Neural cell (in vitro differentiated cells): ENCODE results near the gene DUSP18.

Source experiments
- EP300 ChIP-seq: fragments of 450-650 bp; conservative IDR thresholded peaks from 2 replicates; pipeline ENCODE4 v1.6.1; 2014; ENCODE audit warnings: antibody characterized with exemption, mild to moderate bottlenecking, moderate library complexity; ENCODE audit not compliant: poor library complexity, severe bottlenecking
- EZH2 ChIP-seq: fragments of 200-600, 300-800 bp; shearing (Covaris generic), sonication (generic); IDR thresholded peaks from 2 replicates; pipeline ENCODE4 v1.6.1; 2014; ENCODE audit warnings: antibody characterized with exemption, low read length, borderline replicate concordance, mild to moderate bottlenecking; ENCODE audit not compliant: insufficient read depth, poor library complexity, severe bottlenecking
- MXI1 ChIP-seq: fragments of 450-650 bp; conservative IDR thresholded peaks from 2 replicates; pipeline ENCODE4 v1.6.1; 2014; ENCODE audit warnings: antibody characterized with exemption, mild to moderate bottlenecking; ENCODE audit not compliant: poor library complexity, severe bottlenecking
- POLR2AphosphoS5 ChIP-seq: IDR thresholded peaks from 2 replicates; pipeline ENCODE4 v1.6.1; 2012
- RAD21 ChIP-seq: fragments of 450-650 bp; conservative IDR thresholded peaks from 2 replicates; pipeline ENCODE4 v1.6.1; 2014; ENCODE audit warnings: antibody characterized with exemption, mild to moderate bottlenecking, moderate library complexity
- REST ChIP-seq: IDR thresholded peaks from 2 replicates; pipeline ENCODE4 v1.6.1; 2012; ENCODE audit warnings: borderline replicate concordance
- SMC3 ChIP-seq: fragments of 450-650 bp; conservative IDR thresholded peaks from 2 replicates; pipeline ENCODE4 v1.6.1; 2014; ENCODE audit warnings: antibody characterized with exemption, mild to moderate bottlenecking, moderate library complexity; ENCODE audit not compliant: poor library complexity
- TAF1 ChIP-seq: IDR thresholded peaks from 2 replicates; pipeline ENCODE4 v1.6.1; 2012; ENCODE audit warnings: low read depth
- TF ChIP-seq, protein P1 (sequence below): fragments of 450-650 bp; IDR thresholded peaks from 2 replicates; pipeline ENCODE4 v1.5.1; 2014; ENCODE audit warnings: antibody characterized with exemption, mild to moderate bottlenecking, moderate library complexity; ENCODE audit not compliant: poor library complexity, severe bottlenecking

- TF ChIP-seq, protein P1, sequence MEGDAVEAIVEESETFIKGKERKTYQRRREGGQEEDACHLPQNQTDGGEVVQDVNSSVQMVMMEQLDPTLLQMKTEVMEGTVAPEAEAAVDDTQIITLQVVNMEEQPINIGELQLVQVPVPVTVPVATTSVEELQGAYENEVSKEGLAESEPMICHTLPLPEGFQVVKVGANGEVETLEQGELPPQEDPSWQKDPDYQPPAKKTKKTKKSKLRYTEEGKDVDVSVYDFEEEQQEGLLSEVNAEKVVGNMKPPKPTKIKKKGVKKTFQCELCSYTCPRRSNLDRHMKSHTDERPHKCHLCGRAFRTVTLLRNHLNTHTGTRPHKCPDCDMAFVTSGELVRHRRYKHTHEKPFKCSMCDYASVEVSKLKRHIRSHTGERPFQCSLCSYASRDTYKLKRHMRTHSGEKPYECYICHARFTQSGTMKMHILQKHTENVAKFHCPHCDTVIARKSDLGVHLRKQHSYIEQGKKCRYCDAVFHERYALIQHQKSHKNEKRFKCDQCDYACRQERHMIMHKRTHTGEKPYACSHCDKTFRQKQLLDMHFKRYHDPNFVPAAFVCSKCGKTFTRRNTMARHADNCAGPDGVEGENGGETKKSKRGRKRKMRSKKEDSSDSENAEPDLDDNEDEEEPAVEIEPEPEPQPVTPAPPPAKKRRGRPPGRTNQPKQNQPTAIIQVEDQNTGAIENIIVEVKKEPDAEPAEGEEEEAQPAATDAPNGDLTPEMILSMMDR, result no peak
- TF ChIP-seq REST (no peak), POLR2AphosphoS5 (no peak), EZH2 (no peak), MXI1 (no peak), SMC3 (no peak), RAD21 (no peak), EP300 (no peak), TAF1 (no peak)
Measured at GRCh38 chr22:30627471-30627870, 40.2 kb downstream of the DUSP18 start.
